Glomerular visceral epithelial cell (primary cell): ENCODE measurements around the gene GPR183.

ENCODE experiments used
- DNase-seq: peaks from one replicate; pipeline ENCODE4 v3.0.0-alpha.2; 2016; ENCODE audit errors: extremely low spot score

GPR183 gene

DNA sequence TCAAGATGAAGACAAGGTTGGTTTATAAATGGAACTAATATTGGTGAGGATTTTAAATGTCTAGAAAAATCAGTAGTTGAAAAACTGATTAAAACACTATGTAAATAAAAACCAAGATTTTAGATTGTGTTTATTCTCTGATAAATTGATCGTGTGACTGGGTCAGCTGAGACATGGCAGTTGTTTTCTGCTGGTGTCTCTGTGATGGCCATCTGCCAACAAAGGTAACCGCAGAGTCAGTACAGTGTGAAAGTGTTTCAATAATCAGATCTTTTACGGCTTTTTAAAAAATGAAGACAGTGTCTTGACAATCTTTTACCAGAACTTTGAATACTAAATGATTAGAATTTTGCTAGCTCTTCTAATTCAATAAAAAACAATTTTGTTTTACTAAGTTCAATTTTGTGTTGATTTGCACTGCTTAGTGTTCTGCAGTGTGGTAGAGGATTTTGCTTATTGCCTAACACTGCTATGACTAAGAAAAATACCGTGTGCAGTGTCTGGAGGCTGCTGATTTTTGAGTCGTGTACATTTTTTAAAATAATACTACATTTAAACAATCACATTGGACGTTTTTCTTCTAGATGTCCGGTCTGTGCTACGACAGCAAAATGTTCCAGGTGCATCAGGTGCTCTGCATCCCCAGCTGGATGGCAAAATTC is 32.7 kb upstream of the GPR183 start:
- DNase-seq: peak; percentile 40

DNA sequence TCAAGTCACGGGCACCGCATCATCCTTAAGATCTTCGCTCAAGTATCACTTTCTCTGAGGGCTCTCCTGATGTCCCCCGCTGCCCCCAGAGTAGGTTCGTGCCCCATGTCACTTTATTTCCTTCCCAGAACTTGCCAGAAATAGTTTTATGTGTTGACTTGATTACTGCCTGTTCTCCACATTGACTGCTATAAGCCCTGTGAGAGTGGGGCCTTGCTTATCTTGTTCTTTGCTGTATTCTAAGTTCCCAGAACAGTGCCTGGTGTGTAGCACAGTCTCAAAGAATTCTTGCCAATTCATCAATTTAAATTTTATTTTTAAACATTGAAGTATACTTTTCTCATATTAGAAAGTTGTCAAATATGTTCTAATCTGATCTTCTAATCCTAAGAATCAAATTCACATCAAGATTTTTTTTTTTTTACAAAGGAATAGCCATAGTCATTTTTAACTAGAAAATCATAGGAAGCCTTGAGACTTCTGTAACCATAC is 32.1 kb upstream of the GPR183 start:
- DNase-seq: no peak

DNA sequence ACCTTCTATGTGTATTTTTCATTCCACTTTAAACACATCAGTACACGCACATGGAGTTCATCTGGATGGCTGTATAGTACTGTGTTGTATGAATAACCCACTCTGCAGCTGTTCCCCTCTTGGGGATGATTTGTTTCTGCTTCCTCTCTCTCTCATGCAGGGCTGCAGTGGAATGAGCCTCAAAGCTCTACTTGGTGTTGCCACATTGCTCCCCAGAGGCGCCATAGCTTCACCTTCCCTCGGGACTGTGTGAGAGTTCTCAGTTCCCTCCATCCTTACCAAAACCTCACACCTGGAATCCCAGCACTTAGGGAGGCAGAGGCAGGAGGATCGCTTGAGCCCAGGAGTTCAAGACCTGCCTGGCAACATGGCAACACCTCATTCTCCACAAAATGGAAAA is 28.4 kb upstream of the GPR183 start:
- DNase-seq: no peak

DNA sequence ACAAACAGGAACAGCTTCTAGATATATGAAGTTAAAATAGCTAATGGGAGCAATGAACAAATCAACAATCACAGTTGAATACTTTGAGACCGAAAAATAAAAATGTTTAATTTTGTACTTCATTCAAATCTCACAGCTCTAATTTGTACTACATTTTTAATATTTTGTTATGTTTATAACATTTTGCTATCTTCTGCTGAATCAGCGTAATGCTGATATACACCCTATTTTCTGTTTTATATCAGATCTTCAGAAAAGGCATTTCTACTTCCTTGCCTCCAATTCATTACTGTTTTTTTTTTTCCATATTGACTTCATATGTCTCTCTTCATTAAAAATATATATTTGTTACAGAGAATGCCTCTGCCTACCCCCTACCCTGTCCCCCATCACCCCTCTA is 27.9 kb upstream of the GPR183 start:
- DNase-seq: no peak

DNA sequence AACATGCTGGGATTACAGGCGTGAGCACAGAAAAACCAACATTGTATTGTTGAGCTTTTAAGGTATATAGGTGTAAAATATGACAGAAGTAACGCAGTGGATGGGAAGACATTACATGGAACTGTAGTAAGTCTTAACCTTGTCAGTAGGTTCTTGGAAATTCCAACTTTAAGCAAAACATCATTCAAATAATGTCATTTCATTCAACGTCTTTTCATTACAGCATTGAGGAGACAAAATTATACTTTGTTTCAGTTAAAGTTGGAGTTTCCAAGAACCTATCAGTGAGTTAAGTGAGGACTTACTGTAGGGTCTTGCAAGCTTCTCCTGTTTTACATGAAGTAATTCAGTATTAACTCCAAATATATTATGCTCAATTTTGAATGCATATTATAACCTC is 27.0 kb upstream of the GPR183 start:
- no peak for DNase-seq

DNA sequence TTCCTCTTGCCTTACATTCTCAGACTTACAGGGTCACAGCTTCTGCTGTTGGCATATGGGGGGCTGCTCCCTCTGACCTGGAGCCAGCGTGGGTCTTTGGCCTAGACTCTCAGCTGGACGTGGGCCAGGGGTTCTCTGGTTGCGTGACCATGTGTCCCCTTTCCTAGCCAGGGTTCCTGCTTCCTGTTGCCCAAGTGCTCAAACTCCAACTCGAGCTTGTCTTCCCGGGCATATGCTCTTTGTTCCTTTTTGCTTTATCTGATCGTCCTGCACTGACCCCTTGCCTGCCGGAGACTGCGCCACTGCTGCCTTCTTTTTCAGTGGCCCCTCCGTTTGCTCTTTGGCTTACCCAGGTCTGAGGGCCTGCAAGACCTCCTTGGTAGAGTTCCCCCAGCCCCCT is 25.3 kb upstream of the GPR183 start:
- DNase-seq: no peak

DNA sequence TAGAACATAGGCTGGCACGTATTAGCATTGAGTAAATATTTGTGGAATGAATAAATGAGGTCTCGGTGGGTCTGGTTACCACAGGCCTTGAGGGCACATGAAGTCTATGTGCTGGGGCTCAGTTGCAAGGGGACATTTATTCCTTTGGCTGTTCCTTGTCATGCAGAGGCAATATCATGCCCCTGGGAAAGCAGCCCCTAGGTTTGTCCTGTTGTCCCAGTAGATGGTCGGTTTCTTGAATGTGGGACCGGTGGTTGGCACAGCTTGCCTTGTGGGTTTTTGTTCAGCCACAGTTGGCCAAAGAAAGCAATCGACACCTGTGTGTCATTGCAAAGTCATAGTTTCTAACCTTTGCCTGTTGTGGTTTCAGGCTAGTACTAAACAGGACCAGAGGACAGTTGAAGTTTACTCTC is 24.7 kb upstream of the GPR183 start:
- DNase-seq: no peak

DNA sequence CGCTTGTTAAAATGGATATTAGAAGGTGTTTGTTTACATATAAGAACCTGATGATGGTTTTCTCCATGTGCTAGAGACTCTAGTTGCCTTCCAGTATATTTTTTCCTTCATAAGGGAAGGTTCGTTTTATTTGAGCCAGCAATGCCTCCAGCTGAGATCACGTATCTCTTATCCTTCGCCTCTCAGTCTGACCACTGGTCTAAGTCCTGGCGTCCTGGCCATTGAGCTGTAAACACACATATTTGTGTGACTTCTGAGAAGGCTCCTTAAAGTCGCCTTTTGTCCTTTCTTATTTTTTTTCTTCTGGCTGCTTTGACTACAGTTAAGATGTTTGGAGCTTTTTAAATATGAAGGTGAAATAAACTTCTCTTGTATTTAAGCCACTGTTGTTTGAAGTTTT is 23.7 kb upstream of the GPR183 start:
- DNase-seq: no peak

DNA sequence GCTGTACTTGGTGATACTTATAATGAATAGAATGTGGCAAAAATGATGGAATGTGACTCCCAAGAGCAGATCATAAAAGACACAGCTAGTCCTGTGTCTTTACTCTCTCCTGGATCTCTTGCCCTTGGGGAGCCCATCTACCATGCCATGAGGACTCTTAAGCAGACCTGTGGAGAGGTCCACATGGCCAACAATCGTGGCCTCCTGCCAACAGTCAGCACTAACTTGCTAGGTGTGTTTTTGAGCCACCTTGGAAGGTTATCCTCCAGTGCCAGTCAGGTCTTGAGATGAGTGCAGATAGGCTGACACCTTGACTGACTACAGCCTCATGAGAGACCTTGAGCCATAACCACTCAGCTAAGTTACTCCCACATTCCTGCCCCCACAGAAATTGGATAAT is 22.3 kb upstream of the GPR183 start:
- no peak for DNase-seq

DNA sequence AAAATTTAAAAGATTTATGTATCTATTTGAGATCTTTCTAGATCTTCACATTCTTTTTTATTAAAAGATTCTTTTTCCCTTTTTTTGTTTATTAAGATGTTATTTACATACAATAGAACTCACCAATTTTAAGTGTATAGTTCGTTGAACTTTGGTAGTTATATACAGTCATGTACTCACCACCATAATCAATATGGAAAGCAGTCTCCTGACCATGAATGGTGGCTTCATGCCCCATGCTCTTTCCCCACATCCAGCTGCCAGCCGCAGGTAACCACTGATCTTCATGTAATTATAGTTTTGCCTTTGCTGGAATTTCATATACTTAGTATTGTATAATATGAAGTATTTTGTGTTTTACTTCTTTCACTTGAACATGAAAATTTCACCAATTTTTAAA is 20.6 kb upstream of the GPR183 start:
- no peak for DNase-seq

DNA sequence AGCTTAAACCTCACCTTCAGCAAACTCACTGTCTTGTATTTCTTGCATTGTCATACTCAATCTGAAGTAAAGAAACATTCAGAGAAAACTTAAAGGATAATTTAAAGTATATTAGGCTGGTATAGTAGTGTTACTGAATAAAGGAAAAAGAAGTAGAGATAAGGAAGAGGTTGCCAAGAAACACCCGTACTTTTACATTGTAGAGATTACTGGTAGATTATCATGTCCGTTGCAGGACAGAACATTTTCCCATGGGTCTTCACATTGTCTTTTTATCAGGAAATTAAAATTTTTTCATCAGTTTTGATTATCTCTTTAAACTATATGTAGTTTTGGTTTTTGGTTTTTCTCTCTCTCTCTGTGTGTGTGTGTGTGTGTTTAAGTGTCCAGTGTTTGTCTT is 19.9 kb upstream of the GPR183 start:
- DNase-seq: no peak

DNA sequence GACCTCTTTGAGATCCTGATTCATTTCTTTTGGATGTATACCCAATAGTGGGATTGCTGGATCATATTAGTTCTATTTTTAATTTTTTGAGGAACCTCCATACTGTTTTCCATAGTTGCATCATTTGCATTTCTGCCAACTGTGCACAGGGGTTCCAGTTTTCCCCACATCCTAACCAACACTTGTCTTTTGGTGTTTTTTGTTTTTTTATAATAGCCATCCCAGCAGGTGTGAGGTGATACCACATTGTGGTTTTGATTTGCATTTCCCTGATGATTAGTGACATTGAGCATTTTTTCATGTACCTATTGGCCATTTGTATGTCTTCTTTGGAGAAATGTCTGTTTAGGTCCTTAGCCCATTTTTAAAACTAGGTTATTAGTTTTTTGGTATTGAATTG is 18.8 kb upstream of the GPR183 start:
- no peak for DNase-seq

DNA sequence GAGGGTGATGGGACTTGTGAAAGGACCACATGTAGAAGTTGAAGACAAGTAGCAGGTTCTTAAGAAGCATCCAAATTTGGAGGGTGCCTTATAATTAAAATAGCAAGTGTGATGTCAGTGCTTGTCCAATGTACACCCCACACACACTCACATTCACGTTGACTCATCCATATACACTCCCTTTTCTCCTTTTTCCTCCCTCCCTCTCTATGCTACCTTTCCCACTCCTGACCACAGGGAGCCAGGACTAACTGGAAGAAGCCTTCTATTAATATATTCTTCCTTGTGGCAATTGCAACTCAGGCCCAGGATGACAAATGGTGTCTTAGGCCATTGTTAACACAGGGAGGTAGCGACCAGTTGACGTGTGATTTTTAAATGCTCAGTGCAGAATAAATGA is 16.3 kb upstream of the GPR183 start:
- DNase-seq: peak; percentile 26

DNA sequence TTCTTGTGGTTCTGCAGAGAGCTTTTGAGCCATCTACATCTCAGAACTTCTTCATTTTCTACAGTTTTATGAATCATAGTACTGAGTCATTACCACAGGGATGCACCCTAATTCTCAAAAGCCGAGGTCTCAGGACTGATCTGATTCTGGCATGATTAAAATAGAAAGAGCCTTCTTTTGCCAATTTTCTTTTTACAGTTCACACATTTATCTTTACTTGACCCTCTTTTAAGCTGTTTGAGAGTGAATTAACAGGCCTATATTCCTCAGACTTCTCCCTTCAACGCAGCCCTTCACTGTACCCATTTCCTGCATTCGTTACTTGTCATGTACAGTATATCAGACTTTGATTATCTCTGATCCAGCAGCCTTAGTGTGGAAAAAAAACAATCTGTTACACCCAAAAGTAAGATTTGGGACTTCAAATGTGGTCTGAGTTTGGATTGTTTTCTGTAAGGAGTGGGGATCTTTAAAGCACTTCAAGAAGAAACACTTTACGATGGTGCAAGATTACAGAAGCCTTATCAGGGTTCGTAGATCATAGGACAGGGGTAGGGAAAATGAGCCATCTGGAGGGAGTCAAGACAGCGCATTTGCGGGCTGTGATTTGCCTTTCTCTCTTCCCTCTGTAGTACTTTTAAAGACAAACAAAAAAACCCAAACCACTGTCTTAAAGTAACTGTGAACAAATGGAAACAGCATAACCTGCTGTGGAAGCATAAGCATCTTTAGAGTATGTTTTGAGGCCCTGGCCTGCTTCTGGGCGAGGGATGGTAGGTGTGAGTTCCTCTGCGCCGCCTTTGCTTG is 15.3 kb upstream of the GPR183 start:
- DNase-seq: peak; percentile 56

DNA sequence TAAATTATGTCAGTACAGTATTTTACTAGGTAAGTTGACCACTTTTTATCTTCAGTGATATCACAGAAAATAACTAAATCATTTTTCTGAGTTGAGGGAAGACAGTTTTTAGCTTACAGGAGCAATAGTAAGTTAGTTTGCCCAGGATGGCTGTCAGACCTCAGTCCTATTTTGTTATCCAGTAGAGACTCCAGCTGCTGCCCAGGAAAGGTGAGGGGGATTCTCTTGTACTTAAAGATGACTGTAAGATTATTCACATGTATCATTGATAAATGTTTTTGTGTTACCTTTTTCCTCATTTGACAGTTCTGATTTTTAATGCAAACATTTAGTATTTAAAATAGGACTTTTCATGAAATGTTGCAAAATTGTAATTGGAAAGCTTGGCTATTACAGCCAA is 14.5 kb upstream of the GPR183 start:
- no peak for DNase-seq

DNA sequence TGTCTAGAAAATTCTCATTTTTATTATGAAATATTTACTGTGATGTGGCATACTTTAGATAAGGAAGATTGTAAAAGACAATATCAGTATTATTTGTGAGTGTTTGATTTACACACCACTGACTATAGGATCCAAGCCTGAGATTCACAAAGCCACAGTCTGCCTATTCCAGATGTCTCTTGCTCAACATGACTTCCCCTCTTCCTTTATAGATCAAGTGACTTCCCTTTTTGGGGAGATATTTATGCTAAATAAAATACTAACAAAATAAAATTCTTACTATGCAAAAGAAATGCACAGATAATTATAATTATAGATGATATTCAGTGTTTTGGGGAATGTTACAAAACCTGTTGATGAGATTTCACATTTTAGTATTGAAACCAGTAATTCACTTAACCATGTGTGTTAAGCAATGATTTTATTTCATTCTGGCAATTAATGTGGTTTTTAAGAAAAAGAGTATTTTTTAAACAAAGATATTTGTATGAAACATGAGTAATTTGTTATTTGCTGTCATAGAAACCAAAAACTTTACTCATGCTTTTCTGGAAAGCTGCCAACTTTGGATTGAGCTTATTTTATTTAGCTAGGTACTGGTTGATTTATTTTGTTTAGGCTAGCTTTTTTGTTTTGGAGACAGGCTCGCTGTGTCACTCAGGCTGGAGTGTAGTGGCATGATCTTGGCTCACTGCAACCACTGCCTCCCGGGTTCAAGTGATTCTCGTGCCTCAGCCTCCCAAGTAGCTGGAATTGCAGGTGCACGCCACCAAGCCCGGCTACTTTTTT is 13.7 kb upstream of the GPR183 start:
- peak; percentile 77 for DNase-seq

DNA sequence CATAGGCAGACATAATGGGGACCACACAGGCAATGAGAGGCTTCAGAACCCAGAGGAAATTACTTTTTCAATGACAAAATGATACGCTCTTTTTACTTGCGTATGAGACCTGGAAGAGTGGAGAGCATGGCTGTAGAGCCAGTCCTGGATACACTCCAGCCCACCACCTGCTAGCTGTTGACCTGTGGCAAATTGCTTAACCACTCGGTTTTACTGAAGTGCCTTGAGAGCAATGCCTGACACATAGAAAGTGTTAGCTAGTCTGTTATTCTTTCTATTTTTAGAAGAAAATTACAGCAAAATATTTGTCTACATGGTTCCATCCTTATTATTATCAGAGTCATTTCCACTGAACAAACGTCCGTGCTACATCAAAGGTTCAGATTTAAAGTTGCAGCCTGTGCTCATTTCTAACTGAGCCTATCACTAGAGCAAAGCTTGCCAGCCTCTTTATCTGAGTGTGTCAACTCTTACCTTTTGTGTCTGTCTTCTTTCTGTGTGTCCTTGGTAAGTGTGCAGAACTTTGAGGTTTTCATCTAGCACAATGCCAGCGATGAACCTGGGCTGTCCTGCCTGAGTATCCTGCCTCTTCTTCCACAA is 9.6 kb upstream of the GPR183 start:
- no peak for DNase-seq

DNA sequence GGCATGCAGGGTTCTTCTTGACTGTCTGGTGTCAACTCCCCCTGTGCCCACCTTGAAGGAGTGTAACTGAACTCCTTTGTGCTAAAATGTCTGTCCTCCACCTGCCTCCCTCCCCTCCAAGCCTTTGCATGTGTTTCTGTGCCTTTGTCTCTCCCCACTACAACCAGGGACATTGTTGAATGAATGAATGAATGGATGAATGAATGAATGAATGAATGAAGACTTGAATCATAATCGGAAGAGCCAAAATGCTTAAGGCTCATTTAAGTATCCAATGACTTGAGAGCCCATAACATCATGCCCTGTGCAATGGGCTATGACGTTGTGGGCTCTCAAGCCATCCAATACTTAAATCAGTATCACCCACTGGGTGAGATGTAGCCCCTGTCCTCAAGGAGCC is 9.0 kb upstream of the GPR183 start:
- no peak for DNase-seq

DNA sequence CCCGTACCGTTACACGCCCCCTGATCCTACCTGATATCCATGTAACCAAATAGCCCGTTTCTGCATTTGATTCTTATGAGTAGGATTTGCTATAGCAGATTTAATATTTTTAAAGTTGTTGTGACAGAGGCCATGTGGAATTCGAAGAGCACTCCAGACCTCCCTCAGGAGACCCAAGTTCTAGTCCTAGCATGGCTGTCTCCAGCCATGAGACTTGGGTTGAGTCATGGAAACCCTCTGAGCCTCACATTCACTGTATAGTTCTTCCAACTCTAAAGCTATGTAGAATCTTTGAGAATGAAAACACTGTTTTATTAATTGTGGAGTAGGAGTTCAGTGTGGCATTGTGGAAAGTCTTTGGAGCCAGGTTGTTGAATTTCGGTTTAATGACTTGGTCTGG is 8.0 kb upstream of the GPR183 start:
- DNase-seq: no peak

DNA sequence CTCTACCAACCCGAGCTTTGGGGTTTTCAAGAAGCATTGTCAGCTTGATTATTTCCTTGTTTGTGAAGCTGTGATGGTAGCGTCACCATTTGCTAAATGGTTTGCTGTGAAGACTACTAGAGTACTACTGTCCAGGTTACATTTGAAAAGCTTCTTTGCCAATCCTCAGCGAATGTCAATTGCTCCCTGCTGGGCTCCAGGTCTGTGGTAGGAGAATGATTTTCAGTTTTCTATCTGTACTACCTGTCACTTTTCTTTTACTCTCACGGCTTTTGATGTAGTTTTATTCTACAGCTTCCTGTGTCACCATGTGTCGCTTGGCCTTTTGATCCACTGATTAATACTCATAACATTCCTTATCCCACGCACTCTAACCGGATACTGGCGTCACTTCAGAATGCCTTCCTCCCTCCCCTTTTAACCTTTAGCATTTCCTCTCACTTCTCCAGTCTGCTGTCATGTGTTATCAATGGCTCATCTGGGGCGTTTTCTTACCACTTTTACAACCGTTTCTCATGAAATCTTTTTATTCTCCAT is 7.5 kb upstream of the GPR183 start:
- no peak for DNase-seq

DNA sequence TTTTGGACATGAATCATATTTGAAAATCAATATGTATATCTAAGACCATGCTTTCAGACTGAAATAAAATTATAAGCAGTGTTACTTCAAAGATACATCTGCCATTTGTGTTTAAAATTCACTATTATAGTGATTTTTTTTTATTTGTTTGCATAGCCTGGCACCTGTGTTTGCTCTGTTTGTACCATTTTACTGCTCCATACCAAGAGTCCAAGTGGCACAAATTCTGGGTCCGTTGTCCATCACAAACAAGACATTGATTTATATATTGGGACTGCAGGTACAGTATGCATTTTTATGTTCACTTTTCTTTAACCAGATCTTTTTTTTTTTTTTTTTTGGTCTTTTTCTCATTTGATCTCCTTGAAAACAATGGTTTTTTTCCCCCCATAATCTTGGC is 6.7 kb upstream of the GPR183 start:
- no peak for DNase-seq

DNA sequence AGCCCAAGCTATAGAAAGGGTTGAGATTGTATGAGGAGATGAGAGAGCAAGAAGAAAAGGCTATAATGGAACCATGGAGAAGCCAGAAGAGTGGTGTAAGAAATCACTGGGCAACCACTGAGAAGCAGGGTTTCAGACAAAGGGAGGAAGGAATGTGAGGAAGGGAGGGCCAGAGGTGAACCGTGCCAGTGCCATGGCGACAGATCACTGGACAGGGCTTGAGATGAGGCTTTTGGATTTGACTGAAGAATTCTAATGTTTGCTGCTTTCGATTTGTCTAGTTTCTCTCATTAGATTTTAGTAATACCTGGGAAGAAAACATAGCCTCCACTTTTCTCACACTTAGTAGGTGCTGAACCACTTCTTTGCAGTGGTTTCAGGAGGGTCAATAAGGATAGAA is 6.3 kb upstream of the GPR183 start:
- DNase-seq: peak; percentile 52
